GM21723 (cell line): ENCODE data around the gene OXGR1.
"Not testable (repeated sequence)": the region's sequence is repeated elsewhere in the genome, so short reads cannot be mapped to it uniquely, and the experiment has no call there.

Experiments
- ATAC-seq: cut with Tn5 transposase; IDR thresholded peaks from one replicate; pipeline ENCODE4 v1.9.1; 2021; ENCODE audit warnings: mild to moderate bottlenecking, moderate library complexity; ENCODE audit not compliant: unreplicated experiment

The OXGR1 gene

DNA sequence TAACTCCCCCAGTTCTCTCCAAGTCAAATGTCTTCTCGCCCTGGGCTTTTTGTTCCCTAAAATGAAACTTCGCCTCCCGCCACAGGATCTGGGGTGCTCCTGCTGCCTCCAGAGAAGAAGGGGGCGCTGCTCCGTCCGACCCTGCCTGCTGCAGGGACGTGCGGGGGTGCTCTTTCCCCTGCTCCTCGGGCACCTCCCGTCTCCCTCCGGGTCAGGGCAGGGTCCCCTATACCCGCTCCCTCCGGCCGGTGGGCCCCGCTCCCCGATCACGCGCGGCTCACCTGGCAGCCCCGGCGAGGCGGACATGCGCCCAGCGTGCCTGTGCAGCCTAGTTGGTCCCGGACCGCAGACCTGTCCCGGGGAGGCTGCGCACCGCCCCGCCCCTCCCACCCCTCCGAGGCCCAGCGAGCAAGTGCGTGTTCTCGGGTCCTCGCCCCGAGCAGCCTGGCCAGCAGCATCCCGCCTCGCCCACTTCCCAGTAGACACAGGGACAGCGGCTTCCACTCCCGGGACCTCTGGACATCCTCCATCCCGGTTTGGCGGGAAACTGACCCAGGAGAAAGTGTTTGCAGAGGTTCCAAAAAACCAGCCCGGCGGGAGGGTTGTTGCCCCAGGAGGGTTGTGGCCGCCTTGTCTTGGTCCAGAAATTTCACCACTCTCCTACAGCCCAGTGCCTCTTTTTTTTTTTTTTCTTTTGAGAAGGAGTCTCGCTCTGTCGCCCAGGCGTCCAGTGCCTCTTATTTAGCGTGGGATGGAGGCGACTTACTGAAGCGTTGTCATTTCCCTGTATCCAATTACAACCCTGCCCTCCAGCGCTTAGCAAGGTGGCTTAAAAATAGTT is at the start of gene OXGR1:
Gene OXGR1 (minus strand): TSS at position 460 of the 841 bp plus-strand sequence. CDS start 6,717 bp downstream, outside the sequence.
- no peak for ATAC-seq

- no peak for ATAC-seq
Measured at GRCh38 chr13:97043302-97043701, 49.0 kb upstream of the OXGR1 start.

GRCh38 chr13:97030705-97031452 is 36.6 kb upstream of the OXGR1 start:
- ATAC-seq: no peak

DNA sequence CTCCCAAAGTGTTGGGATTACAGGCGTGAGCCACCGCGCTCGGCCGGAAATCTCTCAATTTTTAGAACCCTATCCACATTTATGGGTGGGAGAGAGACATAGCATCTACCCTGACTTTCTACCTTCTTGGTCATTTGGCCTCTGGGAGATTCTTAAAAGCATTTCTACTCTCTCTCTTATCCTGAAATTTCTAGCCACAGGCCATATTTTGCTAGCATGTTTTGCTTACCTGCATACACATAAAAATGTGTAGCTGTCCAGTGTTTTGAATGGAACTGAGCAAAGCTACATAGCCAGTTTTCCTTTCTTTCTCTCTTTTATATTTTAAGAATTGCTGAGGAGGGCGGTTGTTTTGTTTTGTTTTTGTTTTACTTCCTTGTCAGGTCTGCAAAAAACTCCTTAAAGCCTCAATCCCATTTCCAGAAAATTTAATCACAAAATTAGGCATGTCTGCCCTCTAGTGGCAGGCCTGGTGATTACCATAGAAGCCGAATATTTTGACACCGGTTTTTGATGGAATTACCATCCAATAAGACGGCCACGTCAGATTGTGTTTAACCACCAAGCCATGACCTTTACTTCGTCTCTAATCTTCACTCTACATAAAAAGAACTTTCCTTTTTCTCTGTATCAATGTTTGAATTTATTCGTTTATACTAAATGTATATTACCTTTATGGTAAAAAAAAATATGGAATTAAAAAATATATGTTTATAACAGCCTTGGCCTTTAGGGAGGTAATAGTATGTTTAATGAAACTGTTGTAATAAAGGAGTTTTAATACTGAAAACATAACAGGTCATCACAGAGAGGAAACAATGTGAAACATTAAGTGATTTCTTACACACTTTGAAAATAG is 34.4 kb upstream of the OXGR1 start:
- peak; percentile 61 for ATAC-seq

- ATAC-seq: no peak
Measured at GRCh38 chr13:97027162-97027554, 32.9 kb upstream of the OXGR1 start.

GRCh38 chr13:97026531-97027161 is 32.4 kb upstream of the OXGR1 start:
- no peak for ATAC-seq

DNA sequence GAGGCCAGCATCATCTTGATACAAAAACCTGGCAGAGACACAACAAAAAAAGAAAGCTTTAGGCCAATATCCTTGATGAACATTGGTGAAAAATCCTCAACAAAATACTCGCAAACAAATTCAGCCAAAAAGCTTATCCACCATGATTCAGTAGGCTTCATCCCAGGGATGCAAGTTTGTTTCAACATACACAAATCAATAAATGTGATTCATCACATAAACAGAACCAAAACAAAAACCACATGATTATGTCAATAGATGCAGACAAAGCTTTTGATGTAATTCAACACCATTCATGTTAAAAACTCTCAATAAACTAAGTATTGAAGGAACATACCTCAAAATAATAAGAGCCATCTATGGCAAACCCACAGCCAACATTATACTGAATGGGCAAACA is 29.5 kb upstream of the OXGR1 start:
- ATAC-seq: not testable (repeated sequence)

DNA sequence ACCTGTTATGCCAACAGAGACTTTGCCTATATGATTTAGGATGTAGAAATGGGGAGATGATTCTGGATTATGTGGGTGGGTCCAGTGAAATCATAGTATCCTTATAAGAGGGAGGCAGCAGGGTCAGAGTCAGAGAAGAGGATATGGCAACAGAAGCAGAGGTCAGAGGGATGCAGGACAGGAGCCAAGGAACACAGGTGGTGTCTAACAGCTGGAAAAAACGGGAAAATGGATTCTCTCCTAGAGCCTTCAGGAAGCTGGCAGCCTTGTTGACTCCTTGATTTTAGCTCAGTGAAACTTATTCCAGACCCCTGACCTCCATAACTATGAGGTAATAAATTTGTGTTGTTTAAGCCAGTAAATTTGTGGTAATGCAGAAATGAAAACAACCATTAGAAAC is 28.8 kb upstream of the OXGR1 start:
- ATAC-seq: no peak

GRCh38 chr13:97021241-97021640 is 27.0 kb upstream of the OXGR1 start:
- ATAC-seq: no peak

DNA sequence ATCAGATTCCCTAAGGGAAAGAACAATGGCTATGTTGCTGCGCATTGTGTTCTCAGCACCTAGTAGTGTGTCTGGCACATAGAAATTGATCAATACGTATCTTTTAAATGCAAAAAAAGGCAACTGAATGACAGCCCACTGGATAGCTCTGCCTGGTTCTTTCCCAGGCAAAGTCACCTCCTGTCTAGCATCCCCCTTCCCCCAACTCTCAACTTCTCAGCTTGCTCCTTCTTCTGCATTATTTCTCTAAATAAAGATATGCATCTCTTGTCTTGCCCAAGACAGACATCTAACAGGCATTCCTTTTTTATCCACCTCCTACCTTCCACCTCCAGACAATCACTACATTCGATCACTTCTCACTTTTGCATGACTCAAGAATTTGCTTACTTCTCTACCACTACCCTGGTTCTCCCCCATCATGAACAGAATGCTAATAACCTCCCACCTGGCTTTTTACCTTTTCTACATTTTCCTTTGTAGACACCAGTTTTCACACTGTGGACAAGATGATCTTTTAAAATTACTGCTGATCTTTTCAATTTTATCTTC is 26.5 kb upstream of the OXGR1 start:
- no peak for ATAC-seq

DNA sequence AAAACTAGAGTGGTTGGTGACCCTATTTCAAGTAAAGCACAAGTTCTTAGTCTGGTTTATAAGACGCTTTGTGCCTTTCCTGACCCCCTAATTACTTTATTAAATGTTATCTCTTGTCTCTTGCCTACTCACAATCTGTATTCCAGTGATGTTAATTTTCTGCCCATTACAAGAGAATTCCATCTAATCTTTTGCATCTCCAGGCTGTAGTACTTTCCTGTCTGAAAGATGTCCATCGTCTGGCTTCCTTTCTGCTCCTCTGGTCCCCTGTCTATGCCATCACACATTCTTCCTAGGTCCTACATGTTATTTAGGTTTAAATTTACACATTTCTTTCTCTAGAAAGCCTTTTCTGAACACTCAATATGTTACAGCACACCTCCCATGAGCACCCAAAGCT is 25.9 kb upstream of the OXGR1 start:
- no peak for ATAC-seq

DNA sequence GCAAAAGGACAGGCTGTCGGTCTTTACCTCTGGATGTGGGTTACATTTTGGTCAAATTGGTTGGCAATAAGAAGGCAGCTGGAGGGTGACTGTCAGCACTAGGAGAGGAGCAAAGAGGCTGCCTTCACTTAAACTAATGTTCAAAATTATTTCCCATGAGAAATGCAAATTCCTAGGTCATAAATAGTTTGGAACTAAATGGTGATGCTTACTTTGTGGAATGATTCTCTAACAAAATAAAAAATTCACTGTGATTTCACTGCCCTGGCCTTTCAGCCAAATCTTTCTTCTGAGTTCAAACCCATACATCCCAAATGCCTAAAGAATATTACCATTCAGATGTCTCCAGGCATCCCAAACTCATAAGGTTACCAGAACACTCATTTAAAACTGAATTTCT is 25.0 kb upstream of the OXGR1 start:
- no peak for ATAC-seq

DNA sequence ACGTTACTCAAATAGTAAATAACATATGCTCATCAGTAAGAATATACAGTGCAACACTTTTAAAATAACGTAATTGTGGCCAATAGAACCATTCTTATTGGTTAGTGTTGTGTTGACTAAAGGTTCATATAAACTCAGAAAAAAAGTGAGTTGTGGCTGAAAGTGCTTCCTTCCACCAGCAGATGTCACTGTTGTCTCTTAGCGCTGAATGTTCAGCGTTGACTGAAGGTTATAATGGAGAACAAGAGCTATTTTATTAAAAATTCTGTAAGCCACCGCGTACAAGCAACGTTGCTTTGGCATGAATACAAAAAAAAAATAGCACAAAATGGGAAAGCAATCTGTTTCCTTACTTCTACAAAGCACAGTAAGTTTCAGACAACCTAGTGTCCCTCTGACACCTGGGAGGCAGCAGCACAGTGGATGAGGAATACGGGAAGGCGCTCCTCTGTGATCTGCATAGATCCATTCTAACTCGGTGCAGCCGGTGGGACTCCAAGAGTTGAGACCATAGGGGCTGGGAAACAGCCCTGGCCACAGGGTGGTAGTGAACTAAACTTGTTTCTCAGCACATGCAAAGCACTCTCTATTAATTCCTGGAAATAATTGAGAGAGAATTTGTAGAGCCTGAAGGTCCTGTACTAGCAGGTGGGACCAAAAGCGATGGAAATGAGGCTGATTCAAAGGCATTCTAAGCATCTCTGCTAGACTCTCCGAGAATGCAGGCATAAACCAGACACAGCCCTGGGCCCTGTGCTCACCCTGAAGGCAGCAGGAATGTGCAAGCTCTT is 23.9 kb upstream of the OXGR1 start:
- peak; percentile 92 for ATAC-seq

GRCh38 chr13:97017322-97017721 is 23.0 kb upstream of the OXGR1 start:
- no peak for ATAC-seq

DNA sequence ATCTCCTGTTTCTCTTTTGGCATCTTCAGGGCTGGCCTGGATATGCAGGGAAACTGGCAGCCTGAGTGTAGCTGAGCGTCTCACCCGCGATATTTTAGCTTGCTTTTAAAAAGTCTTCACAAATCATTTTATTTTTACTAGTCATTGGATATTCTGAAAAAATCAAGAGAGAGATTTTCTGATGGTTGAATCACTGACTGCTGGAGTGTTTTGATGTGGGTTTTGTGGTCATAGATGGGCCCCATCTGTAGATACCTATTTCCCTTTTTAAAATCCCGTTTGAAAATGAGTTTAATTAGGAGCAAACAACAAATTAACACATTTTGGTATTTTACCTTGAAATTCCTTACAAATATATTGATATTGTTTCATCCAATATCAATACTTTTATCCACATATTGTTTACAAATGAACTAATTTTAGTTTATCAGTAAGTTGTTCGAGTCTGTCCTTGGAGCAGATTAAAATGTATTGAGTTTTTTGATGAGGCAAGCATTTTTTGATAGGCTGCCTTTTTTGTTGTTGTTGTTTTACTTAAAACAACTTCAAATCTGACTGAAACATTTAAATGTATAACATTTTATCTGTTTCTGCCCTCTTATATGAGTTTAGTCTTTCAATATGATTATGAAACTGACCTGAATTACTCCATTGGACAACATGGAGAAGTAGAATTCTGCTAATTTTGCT is 21.5 kb upstream of the OXGR1 start:
- ATAC-seq: no peak

GRCh38 chr13:97012251-97013048 is 18.2 kb upstream of the OXGR1 start:
- no peak for ATAC-seq

- ATAC-seq: no peak
Measured at GRCh38 chr13:97011446-97012131, 17.3 kb upstream of the OXGR1 start.

- ATAC-seq: no peak
Measured at GRCh38 chr13:97008643-97009042, 14.4 kb upstream of the OXGR1 start.
